Esophagus squamous epithelium (tissue), 4 donors: ENCODE results near the gene PM20D1.
"Not testable (repeated sequence)": the region's sequence is repeated elsewhere in the genome, so short reads cannot be mapped to it uniquely, and the experiment has no call there.

ENCODE experiments used
- CTCF ChIP-seq, 6 experiments: fragments of 450-650 bp in 4 of 6; fragments of 200-600 bp in 2 of 6; sonication (generic) in 2 of 6; IDR thresholded peaks; one replicate each; pipeline ENCODE4 v1.5.1; 2016 to 2019; ENCODE audit warnings: antibody characterized with exemption in 6 of 6, mild to moderate bottlenecking in 4 of 6, moderate library complexity in 4 of 6
- POLR2A ChIP-seq, 4 donors: fragments of 450-650 bp; IDR thresholded peaks; one replicate each; pipeline ENCODE4 v1.6.1; 2017; ENCODE audit warnings: antibody characterized with exemption in 4 of 4, mild to moderate bottlenecking in 4 of 4, moderate library complexity in 3 of 4

GRCh38 chr1:205890631-205891030, 40.7 kb upstream of the PM20D1 start:
- TF ChIP-seq CTCF, POLR2A (IDR thresholded peaks at IDR 0.05): not testable (repeated sequence)
